Fibroblast of villous mesenchyme (primary cell): ENCODE data around the gene ELFN1. TPM values are rescaled to one million over a fixed set of nuclear protein-coding genes. Genes with fewer than 3 reads are reported as not detected.

Experiments used
- DNase-seq: peaks from one replicate; pipeline ENCODE4 v3.0.0-alpha.2; 2010; ENCODE audit warnings: low read depth
- H3K4me3 ChIP-seq: 2 replicates; pipeline ENCODE4 v1.5.1; 2011; ENCODE audit warnings: low read depth, mild to moderate bottlenecking, low read length
- total RNA-seq: library from RNA; depleted of rRNA; stranded (reverse); fragments of >200 nt; gene quantifications from 2 replicates; pipeline ENCODE4 v1.2.3, GENCODE V29; 2012
- TF ChIP-seq, protein P1 (sequence below): IDR thresholded peaks from 2 replicates; pipeline ENCODE4 v1.5.1; 2012; ENCODE audit warnings: low read depth, mild to moderate bottlenecking, low read length; ENCODE audit not compliant: insufficient read depth

The ELFN1 gene
- total RNA-seq, 1 donor, result 0.86 TPM

GRCh38 chr7:1637155-1637554, 32.9 kb upstream of the ELFN1 start:
- TF ChIP-seq, protein P1, sequence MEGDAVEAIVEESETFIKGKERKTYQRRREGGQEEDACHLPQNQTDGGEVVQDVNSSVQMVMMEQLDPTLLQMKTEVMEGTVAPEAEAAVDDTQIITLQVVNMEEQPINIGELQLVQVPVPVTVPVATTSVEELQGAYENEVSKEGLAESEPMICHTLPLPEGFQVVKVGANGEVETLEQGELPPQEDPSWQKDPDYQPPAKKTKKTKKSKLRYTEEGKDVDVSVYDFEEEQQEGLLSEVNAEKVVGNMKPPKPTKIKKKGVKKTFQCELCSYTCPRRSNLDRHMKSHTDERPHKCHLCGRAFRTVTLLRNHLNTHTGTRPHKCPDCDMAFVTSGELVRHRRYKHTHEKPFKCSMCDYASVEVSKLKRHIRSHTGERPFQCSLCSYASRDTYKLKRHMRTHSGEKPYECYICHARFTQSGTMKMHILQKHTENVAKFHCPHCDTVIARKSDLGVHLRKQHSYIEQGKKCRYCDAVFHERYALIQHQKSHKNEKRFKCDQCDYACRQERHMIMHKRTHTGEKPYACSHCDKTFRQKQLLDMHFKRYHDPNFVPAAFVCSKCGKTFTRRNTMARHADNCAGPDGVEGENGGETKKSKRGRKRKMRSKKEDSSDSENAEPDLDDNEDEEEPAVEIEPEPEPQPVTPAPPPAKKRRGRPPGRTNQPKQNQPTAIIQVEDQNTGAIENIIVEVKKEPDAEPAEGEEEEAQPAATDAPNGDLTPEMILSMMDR, result no peak
- no peak overlapping the region for H3K4me3 ChIP-seq
- DNase-seq, result no peak

GRCh38 chr7:1638215-1638661, 31.8 kb upstream of the ELFN1 start:
- DNase-seq, result no peak
- TF ChIP-seq, protein P1, result no peak
- H3K4me3 ChIP-seq, result no peak overlapping the region

GRCh38 chr7:1639071-1639470, 31.0 kb upstream of the ELFN1 start:
- H3K4me3 ChIP-seq, result no peak overlapping the region
- no peak for DNase-seq
- TF ChIP-seq, protein P1, result no peak

GRCh38 chr7:1639532-1640175, 30.4 kb upstream of the ELFN1 start:
- no peak for DNase-seq
- no peak overlapping the region for H3K4me3 ChIP-seq
- TF ChIP-seq, protein P1, result no peak

DNA sequence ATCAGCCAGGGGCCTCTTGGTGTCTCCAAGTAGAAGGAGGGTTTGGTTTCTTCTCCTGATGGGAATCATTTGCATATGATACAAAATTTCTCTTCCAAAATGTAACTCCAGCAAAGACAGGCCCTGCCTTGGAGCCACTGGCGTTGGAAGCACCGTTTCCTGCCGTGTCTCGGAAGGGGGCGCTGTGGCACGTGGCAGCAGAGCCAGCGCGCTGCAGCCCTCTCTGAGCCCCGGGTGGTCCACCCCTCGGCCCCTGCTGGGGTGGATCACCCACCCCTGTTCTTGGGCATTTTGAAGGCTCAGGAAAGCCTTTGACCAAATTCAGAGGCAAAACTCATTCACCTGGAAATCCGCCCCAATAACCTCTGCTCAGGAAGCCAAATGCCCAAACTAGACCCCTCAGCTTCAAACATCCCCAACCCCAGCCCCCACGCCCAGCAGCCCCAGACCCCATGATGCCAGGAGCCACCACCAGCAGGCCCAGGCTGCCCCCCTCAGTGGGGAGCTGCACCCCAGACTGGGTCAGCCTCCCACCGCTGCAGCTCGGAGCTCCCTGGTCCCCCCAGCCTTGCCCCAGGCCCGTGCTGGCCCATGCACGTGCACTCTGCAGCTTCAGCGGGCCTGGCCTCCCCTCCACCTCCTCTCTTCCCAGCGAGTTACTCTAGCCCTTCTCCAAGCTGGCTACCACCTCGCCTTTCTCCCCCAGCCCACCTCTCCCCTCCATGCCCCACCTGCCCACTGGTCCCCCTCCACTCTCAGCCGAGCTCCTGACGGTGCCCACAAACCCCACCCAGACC, 29.5 kb upstream of the ELFN1 start:
- no peak for DNase-seq
- no peak overlapping the region for H3K4me3 ChIP-seq
- TF ChIP-seq, protein P1, result no peak

- TF ChIP-seq, protein P1, result no peak
- DNase-seq, result no peak
- H3K4me3 ChIP-seq, result no peak overlapping the region
These were observed 28.9 kb upstream of the ELFN1 start for GRCh38 chr7:1641173-1641572.
